ENCODE results near the gene HOXA6.

- no peak for TF ChIP-seq REST (IDR thresholded peaks at IDR 0.05; ENCODE audit: insufficient replicate concordance, low read depth)
- TF ChIP-seq CTCF (IDR thresholded peaks at IDR 0.05; ENCODE audit: insufficient read depth, low read length) = no peak
- TF ChIP-seq POLR2AphosphoS5 (IDR thresholded peaks at IDR 0.05; ENCODE audit: low read depth) = no peak
- no peak for TF ChIP-seq GABPA (IDR thresholded peaks at IDR 0.05; ENCODE audit: low read depth)
- no peak for TF ChIP-seq SPI1 (IDR thresholded peaks at IDR 0.05; ENCODE audit: borderline replicate concordance, low read depth)
Measured at GRCh38 chr7:27122077-27122910, 25.3 kb downstream of the HOXA6 start.
